ENCODE results near the gene ZNF638. TPM values are rescaled to one million over a fixed set of nuclear protein-coding genes. Genes with fewer than 3 reads are reported as not detected.

ZNF638 gene
- total RNA-seq, 1 donor from 2014 or later: 358 TPM

Small RNAs within 50 kb of the gene (small RNA-seq; reads per million reads assigned to genes)
- not detected for gene RNU6-105P

Other genes with a start within 250 kb of the ZNF638 start
- 8.6 TPM for gene MCEE, start 201.6 kb upstream of the ZNF638 start, total RNA-seq
- 33.8 TPM for gene MPHOSPH10, start 201.1 kb upstream of the ZNF638 start, total RNA-seq
- 20.4 TPM for gene PAIP2B, start 104.7 kb upstream of the ZNF638 start, total RNA-seq
- 0.82 TPM for gene DYSF, start 121.8 kb downstream of the ZNF638 start, total RNA-seq